Subcutaneous adipose tissue (tissue), 4 donors: Measurements from ENCODE around the gene AGMO. TPM values are rescaled to one million over a fixed set of nuclear protein-coding genes. Genes with fewer than 3 reads are reported as not detected.

Experiments
- total RNA-seq, 4 donors: library from RNA; depleted of rRNA; stranded (reverse); fragments of >200 nt; gene quantifications; one replicate each; pipeline ENCODE4 v1.1.0, GENCODE V29; 2016
- TF ChIP-seq, protein P1 (sequence below): fragments of 450-650 bp; IDR thresholded peaks from one replicate; pipeline ENCODE4 v1.5.1; 2016; ENCODE audit warnings: low read depth, mild to moderate bottlenecking, control low read depth, antibody characterized with exemption, moderate library complexity

The AGMO gene
- total RNA-seq, 4 donors from 2014 or later, result 2.4 to 28.6 (median 10.2) TPM

- TF ChIP-seq, protein P1, sequence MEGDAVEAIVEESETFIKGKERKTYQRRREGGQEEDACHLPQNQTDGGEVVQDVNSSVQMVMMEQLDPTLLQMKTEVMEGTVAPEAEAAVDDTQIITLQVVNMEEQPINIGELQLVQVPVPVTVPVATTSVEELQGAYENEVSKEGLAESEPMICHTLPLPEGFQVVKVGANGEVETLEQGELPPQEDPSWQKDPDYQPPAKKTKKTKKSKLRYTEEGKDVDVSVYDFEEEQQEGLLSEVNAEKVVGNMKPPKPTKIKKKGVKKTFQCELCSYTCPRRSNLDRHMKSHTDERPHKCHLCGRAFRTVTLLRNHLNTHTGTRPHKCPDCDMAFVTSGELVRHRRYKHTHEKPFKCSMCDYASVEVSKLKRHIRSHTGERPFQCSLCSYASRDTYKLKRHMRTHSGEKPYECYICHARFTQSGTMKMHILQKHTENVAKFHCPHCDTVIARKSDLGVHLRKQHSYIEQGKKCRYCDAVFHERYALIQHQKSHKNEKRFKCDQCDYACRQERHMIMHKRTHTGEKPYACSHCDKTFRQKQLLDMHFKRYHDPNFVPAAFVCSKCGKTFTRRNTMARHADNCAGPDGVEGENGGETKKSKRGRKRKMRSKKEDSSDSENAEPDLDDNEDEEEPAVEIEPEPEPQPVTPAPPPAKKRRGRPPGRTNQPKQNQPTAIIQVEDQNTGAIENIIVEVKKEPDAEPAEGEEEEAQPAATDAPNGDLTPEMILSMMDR, result no peak
These were observed 36.1 kb downstream of the AGMO start for GRCh38 chr7:15525652-15526263.

- TF ChIP-seq, protein P1, result no peak
These were observed 37.7 kb downstream of the AGMO start for GRCh38 chr7:15524077-15524476.

- TF ChIP-seq, protein P1, result no peak
These were observed 46.6 kb downstream of the AGMO start for GRCh38 chr7:15515252-15515651.

GRCh38 chr7:15508258-15508657 is 53.6 kb downstream of the AGMO start:
- TF ChIP-seq, protein P1, result no peak

- TF ChIP-seq, protein P1, result no peak
These were observed 54.1 kb downstream of the AGMO start for GRCh38 chr7:15507708-15508107.

DNA sequence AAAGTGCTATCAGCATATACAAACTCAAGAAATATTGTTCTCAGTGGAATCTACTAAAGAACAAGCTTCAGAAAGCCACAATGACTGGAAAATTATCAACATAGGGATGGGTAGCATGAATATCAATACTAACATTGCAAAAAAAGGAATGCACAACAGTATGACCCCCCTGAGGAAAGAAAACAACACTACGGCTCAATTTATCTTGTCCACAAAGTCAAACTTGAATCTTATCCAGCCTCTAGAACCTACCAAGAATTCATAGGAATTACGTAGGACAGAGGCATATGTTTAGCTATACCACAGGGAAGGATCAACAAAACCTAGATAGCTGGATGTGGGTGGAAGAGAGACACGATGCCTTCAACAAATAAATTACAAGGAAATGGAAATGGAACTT is 54.6 kb downstream of the AGMO start:
- TF ChIP-seq, protein P1, result no peak

DNA sequence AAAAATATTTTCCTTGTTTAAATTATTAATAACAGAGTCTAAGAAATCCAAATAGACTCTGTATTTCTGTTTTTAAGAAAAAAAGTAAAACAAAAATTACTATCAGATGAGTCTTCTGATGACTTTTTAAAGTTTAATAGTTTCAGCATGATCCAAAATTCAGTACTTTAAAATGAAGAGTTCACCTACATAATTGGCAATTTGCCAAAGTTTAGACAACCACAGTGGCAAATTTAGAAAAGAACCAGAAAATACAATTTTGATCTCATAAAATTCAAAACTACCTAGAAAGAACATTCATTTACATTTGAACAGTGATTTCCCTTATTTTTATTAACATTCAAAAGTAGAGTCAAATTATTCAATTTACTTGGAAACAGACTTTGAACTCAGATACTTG is 56.1 kb downstream of the AGMO start:
- TF ChIP-seq, protein P1, result no peak
